Endometrial microvascular endothelial cells (primary cell): ENCODE results near the gene SLC30A10. TPM values are rescaled to one million over a fixed set of nuclear protein-coding genes. Genes with fewer than 3 reads are reported as not detected.
"Not testable (repeated sequence)": the region's sequence is repeated elsewhere in the genome, so short reads cannot be mapped to it uniquely, and the experiment has no call there.

Experiments
- in situ Hi-C: cut with HindIII; loops from 2 replicates; pipeline ENCODE4 v1.10.0; 2017; ENCODE audit warnings: low sequenced_read_pairs, low pct_unique_long_range_greater_than_20kb; ENCODE audit errors: inconsistent ontology term
- total RNA-seq: library from RNA; depleted of rRNA; stranded (reverse); fragments of >200 nt; gene quantifications from one replicate; pipeline ENCODE4 v1.2.3, GENCODE V29; 2015; ENCODE audit errors: inconsistent ontology term

The SLC30A10 gene
- total RNA-seq, 1 donor from 2014 or later = not detected

- in situ Hi-C loops = no loop called here
Observed at GRCh38 chr1:219902951-219903350, 25.4 kb downstream of the SLC30A10 start.

- in situ Hi-C loops = no loop called here
Observed at GRCh38 chr1:219900882-219901281, 27.5 kb downstream of the SLC30A10 start.

GRCh38 chr1:219900201-219900600 lies 28.2 kb downstream of the SLC30A10 start:
- in situ Hi-C loops = no loop called here

GRCh38 chr1:219898375-219898774 lies 30.0 kb downstream of the SLC30A10 start:
- in situ Hi-C loops = no loop called here

- in situ Hi-C loops = no loop called here
Observed at GRCh38 chr1:219897914-219898313, 30.4 kb downstream of the SLC30A10 start.

GRCh38 chr1:219892271-219892670 lies 36.1 kb downstream of the SLC30A10 start:
- in situ Hi-C loops = not testable (repeated sequence)

- in situ Hi-C loops = not testable (repeated sequence)
Observed at GRCh38 chr1:219891846-219892245, 36.5 kb downstream of the SLC30A10 start.

- in situ Hi-C loops = not testable (repeated sequence)
Observed at GRCh38 chr1:219888667-219889066, 39.7 kb downstream of the SLC30A10 start.

GRCh38 chr1:219885680-219886079 lies 42.7 kb downstream of the SLC30A10 start:
- in situ Hi-C loops = no loop called here

- in situ Hi-C loops = no loop called here
Observed at GRCh38 chr1:219883400-219884332, 44.7 kb downstream of the SLC30A10 start.

- in situ Hi-C loops = no loop called here
Observed at GRCh38 chr1:219882755-219883154, 45.6 kb downstream of the SLC30A10 start.

GRCh38 chr1:219882096-219882495 lies 46.3 kb downstream of the SLC30A10 start:
- in situ Hi-C loops = no loop called here

GRCh38 chr1:219880765-219881457 lies 47.4 kb downstream of the SLC30A10 start:
- in situ Hi-C loops = no loop called here

GRCh38 chr1:219876798-219877209 lies 51.6 kb downstream of the SLC30A10 start:
- in situ Hi-C loops = no loop called here

- in situ Hi-C loops = no loop called here
Observed at GRCh38 chr1:219875860-219876259, 52.5 kb downstream of the SLC30A10 start.

- in situ Hi-C loops = not testable (repeated sequence)
Observed at GRCh38 chr1:219872538-219872937, 55.8 kb downstream of the SLC30A10 start.

- in situ Hi-C loops = no loop called here
Observed at GRCh38 chr1:219871427-219872057, 56.8 kb downstream of the SLC30A10 start.

GRCh38 chr1:219868615-219869014 lies 59.7 kb downstream of the SLC30A10 start:
- in situ Hi-C loops = not testable (repeated sequence)
